ENCODE measurements around the gene TSPAN5. TPM values are rescaled to one million over a fixed set of nuclear protein-coding genes. Genes with fewer than 3 reads are reported as not detected.

Gene TSPAN5
- polyA plus RNA-seq, 1 donor from 2014 or later, result 18.8 TPM

DNA sequence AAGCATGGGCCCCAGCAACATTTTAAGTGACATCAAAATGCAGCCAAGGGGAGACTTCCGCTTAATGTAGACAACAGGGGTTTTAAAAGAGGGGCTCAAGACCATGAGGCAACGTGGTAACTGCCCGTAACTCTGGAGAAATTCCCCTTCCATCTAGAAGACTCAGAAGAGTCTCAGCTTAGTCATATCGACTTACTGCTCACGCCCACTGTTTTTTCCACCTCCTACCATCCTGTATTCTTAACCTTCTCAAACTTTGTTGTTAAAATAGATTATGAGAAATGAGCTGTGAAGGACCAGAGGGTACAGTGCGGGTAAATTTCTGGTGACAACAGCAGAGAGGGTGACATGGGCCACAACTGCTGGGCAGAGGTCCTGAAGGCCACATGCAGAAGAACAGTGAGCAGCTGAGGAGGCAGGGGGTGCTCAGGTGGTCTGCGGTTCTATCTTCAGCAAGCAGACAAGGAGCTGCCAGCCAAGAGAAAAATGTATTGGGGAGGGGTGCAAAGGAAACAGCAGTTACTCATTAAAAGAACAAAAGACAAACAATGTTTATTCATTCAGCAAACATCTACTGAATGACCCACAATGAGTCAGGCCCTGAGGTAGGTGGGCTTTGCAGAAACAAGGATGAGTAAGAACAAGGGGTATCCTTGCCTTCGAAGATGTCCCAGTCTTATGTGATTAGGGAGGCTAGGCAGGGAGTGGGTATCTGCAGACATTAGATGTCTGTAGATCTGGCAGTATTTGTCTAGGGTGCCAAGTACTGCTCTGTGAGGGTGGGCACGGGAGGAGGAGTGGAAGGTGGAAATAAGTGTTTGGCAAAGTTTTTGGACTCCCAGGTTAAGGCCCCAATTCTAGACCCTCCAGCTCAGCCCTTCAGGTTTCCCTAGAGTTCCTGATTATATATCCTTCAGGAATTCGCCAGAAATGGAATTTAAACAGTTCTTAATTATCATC lies 175.3 kb downstream of the TSPAN5 start:
- Histone ChIP-seq H3K79me2 (replicated peaks; ENCODE audit: insufficient read depth, low read length) (no peaks in the 10 kb centered on the region), H4K20me1 (ENCODE audit: insufficient read depth) (no peaks in the 10 kb centered on the region), H3K9me2 (ENCODE audit: insufficient read depth, low read length) (no peaks in the 10 kb centered on the region), H3K9me3 (ENCODE audit: low read length) (no peaks in the 10 kb centered on the region), H3K27me3 (ENCODE audit: insufficient read depth, low read depth, low read length) (no peaks in the 10 kb centered on the region), H3K9ac (ENCODE audit: low read length) (no peak overlapping the region), H3F3A (ENCODE audit: insufficient read depth, low read length, poor library complexity, severe bottlenecking) (no peaks in the 10 kb centered on the region), H3K4me3 (ENCODE audit: low read length) (no peak overlapping the region), H3K4me2 (ENCODE audit: low read length) (no peak overlapping the region), H2AFZ (ENCODE audit: low read depth, low read length) (no peak overlapping the region), H3K36me3 (ENCODE audit: insufficient read depth, low read length) (no peaks in the 10 kb centered on the region), H3K27ac (ENCODE audit: low read length) (no peak overlapping the region)
- no peak for TF ChIP-seq RAD21 (conservative IDR thresholded peaks at IDR 0.05)
- no peak for TF ChIP-seq EP300 (conservative IDR thresholded peaks at IDR 0.05; ENCODE audit: poor library complexity, severe bottlenecking)
- TF ChIP-seq, protein P1, sequence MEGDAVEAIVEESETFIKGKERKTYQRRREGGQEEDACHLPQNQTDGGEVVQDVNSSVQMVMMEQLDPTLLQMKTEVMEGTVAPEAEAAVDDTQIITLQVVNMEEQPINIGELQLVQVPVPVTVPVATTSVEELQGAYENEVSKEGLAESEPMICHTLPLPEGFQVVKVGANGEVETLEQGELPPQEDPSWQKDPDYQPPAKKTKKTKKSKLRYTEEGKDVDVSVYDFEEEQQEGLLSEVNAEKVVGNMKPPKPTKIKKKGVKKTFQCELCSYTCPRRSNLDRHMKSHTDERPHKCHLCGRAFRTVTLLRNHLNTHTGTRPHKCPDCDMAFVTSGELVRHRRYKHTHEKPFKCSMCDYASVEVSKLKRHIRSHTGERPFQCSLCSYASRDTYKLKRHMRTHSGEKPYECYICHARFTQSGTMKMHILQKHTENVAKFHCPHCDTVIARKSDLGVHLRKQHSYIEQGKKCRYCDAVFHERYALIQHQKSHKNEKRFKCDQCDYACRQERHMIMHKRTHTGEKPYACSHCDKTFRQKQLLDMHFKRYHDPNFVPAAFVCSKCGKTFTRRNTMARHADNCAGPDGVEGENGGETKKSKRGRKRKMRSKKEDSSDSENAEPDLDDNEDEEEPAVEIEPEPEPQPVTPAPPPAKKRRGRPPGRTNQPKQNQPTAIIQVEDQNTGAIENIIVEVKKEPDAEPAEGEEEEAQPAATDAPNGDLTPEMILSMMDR (IDR thresholded peaks at IDR 0.05; ENCODE audit: poor library complexity, severe bottlenecking), result no peak
- no peak for TF ChIP-seq POLR2AphosphoS5 (IDR thresholded peaks at IDR 0.05)
- no peak for TF ChIP-seq EZH2 (IDR thresholded peaks at IDR 0.05; ENCODE audit: borderline replicate concordance, insufficient read depth, low read length, poor library complexity, severe bottlenecking)
- no peak for TF ChIP-seq MXI1 (conservative IDR thresholded peaks at IDR 0.05; ENCODE audit: poor library complexity, severe bottlenecking)

DNA sequence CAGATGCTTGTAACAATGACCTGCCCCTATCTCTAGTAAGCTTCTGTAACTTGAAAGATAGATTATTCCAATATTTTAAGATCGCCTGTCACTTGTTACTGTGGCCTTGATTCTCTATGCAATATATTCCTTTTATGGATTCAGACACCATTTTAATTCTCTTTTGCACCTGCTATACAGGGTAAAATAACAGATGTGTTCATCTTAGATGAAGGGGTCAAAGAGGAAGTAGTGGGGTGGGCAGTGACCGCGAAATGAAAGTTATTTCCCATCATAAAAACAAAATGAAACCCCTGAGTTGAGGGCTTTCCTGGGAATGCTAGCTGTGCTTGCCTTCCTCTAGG lies 175.9 kb downstream of the TSPAN5 start:
- no peaks in the 10 kb centered on the region for H4K20me1 ChIP-seq (ENCODE audit: insufficient read depth)
- no peaks in the 10 kb centered on the region for H3K9me3 ChIP-seq (ENCODE audit: low read length)
- TF ChIP-seq EP300 (conservative IDR thresholded peaks at IDR 0.05; ENCODE audit: poor library complexity, severe bottlenecking) (no peak), EZH2 (IDR thresholded peaks at IDR 0.05; ENCODE audit: borderline replicate concordance, insufficient read depth, low read length, poor library complexity, severe bottlenecking) (no peak), MXI1 (conservative IDR thresholded peaks at IDR 0.05; ENCODE audit: poor library complexity, severe bottlenecking) (no peak), SMC3 (conservative IDR thresholded peaks at IDR 0.05; ENCODE audit: poor library complexity) (no peak), RAD21 (conservative IDR thresholded peaks at IDR 0.05) (no peak), POLR2AphosphoS5 (IDR thresholded peaks at IDR 0.05) (no peak), TAF1 (IDR thresholded peaks at IDR 0.05; ENCODE audit: low read depth) (no peak)
- TF ChIP-seq, protein P2, sequence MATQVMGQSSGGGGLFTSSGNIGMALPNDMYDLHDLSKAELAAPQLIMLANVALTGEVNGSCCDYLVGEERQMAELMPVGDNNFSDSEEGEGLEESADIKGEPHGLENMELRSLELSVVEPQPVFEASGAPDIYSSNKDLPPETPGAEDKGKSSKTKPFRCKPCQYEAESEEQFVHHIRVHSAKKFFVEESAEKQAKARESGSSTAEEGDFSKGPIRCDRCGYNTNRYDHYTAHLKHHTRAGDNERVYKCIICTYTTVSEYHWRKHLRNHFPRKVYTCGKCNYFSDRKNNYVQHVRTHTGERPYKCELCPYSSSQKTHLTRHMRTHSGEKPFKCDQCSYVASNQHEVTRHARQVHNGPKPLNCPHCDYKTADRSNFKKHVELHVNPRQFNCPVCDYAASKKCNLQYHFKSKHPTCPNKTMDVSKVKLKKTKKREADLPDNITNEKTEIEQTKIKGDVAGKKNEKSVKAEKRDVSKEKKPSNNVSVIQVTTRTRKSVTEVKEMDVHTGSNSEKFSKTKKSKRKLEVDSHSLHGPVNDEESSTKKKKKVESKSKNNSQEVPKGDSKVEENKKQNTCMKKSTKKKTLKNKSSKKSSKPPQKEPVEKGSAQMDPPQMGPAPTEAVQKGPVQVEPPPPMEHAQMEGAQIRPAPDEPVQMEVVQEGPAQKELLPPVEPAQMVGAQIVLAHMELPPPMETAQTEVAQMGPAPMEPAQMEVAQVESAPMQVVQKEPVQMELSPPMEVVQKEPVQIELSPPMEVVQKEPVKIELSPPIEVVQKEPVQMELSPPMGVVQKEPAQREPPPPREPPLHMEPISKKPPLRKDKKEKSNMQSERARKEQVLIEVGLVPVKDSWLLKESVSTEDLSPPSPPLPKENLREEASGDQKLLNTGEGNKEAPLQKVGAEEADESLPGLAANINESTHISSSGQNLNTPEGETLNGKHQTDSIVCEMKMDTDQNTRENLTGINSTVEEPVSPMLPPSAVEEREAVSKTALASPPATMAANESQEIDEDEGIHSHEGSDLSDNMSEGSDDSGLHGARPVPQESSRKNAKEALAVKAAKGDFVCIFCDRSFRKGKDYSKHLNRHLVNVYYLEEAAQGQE (IDR thresholded peaks at IDR 0.05; ENCODE audit: borderline replicate concordance), result no peak
- TF ChIP-seq, protein P1 (IDR thresholded peaks at IDR 0.05; ENCODE audit: poor library complexity, severe bottlenecking), result no peak
- no peaks in the 10 kb centered on the region for H3F3A ChIP-seq (ENCODE audit: insufficient read depth, low read length, poor library complexity, severe bottlenecking)
- no peaks in the 10 kb centered on the region for H3K27me3 ChIP-seq (ENCODE audit: insufficient read depth, low read depth, low read length)
- H3K4me3 ChIP-seq (ENCODE audit: low read length), result no peak overlapping the region
- no peak overlapping the region for H2AFZ ChIP-seq (ENCODE audit: low read depth, low read length)
- no peak overlapping the region for H3K4me2 ChIP-seq (ENCODE audit: low read length)
- no peak overlapping the region for H3K27ac ChIP-seq (ENCODE audit: low read length)
- no peaks in the 10 kb centered on the region for H3K9me2 ChIP-seq (ENCODE audit: insufficient read depth, low read length)
- no peaks in the 10 kb centered on the region for H3K36me3 ChIP-seq (ENCODE audit: insufficient read depth, low read length)
- H3K79me2 ChIP-seq (replicated peaks; ENCODE audit: insufficient read depth, low read length), result no peaks in the 10 kb centered on the region
- H3K9ac ChIP-seq (ENCODE audit: low read length), result no peak overlapping the region

All from neural cell (in vitro differentiated cells).